ENCODE results near the gene MPL. TPM values are rescaled to one million over a fixed set of nuclear protein-coding genes. Genes with fewer than 3 reads are reported as not detected.

The MPL gene
- total RNA-seq, 4 donors from 2014 or later, result not detected

DNA sequence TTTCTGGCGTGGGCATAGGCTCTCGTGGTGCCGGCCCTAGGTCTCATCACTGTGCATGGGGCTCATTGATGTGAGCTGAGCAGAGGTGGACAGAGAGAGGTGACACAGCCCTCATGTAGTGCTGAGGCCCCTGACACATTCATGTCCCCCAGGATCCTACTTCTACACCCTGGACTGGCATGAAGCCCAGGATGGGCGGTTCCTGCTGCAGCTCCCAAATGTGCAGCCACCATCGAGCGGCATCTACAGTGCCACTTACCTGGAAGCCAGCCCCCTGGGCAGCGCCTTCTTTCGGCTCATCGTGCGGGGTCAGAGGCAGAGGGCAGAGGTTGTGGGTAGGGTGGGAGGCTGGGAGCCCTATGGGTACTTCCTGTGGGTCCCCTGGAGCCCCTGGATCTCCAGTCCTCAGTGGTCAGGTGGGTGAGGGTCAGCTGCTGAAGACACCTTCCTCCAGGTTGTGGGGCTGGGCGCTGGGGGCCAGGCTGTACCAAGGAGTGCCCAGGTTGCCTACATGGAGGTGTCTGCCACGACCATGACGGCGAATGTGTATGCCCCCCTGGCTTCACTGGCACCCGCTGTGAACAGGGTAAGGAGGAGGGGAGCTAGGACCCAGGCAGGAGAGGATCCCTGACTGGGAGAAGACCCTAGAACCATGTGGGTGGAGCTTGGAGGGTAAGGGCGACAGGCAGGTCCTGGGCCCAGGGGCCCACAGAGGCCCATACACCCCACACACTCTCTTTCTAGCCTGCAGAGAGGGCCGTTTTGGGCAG, 30.7 kb upstream of the MPL start:
- TF ChIP-seq POLR2AphosphoS5 (IDR thresholded peaks at IDR 0.05), result no peak
- no peak for TF ChIP-seq EP300 (IDR thresholded peaks at IDR 0.05)
- no peak for TF ChIP-seq CTCF (IDR thresholded peaks at IDR 0.05)
- no peak for TF ChIP-seq POLR2A (IDR thresholded peaks at IDR 0.05)
- DNase-seq (ENCODE audit: low spot score in 2 of 2), result peak in 1 of 2 donors; percentile 58
- no peaks in the 10 kb centered on the region for H3K9me3 ChIP-seq
- no peak overlapping the region for H3K4me3 ChIP-seq
- 65% methylated on average over 15 of the region's 17 CpGs for WGBS
- H3K27ac ChIP-seq, result no peak overlapping the region
- H3K4me1 ChIP-seq, result peaks cover 9% of the 10 kb centered on the region
- no peaks in the 10 kb centered on the region for H3K27me3 ChIP-seq
- H3K36me3 ChIP-seq, result no peaks in the 10 kb centered on the region

DNA sequence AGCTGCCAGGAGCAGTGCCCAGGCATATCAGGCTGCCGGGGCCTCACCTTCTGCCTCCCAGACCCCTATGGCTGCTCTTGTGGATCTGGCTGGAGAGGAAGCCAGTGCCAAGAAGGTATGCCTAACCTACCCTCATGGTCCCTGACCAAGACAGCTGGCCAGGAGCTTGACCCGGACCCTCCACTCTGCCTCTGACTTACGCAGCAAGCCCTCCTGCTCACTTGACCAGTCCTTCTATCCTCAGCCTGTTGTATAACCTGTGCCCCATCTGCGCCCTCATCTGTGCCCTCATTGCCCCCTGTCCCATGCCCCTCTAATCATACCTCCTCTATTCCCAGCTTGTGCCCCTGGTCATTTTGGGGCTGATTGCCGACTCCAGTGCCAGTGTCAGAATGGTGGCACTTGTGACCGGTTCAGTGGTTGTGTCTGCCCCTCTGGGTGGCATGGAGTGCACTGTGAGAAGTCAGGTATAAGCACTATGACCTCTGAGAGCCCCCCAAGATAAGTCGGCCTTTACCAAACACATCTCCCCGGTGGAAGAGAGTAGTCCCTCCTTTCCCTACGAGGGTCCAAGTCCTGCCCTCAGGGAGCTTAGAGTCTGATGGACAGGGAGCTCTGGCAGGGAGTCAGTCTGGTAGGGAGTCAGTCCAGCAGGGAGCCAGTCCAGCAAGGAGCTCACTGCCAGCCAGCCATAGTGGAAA, 30.0 kb upstream of the MPL start:
- Histone ChIP-seq H3K9me3 (no peaks in the 10 kb centered on the region), H3K4me3 (no peak overlapping the region), H3K36me3 (no peaks in the 10 kb centered on the region), H3K27ac (no peak overlapping the region), H3K4me1 (peaks cover 9% of the 10 kb centered on the region), H3K27me3 (no peaks in the 10 kb centered on the region)
- 92% methylated on average over 6 of the region's 9 CpGs for WGBS
- peak in 1 of 2 donors; percentile 37 for DNase-seq (ENCODE audit: low spot score in 2 of 2)
- TF ChIP-seq EP300 (IDR thresholded peaks at IDR 0.05) (no peak), POLR2AphosphoS5 (IDR thresholded peaks at IDR 0.05) (no peak), CTCF (IDR thresholded peaks at IDR 0.05) (no peak), POLR2A (IDR thresholded peaks at IDR 0.05) (no peak)

- TF ChIP-seq POLR2A (IDR thresholded peaks at IDR 0.05), result no peak
- no peak for TF ChIP-seq CTCF (IDR thresholded peaks at IDR 0.05)
- no peak for TF ChIP-seq POLR2AphosphoS5 (IDR thresholded peaks at IDR 0.05)
- TF ChIP-seq EP300 (IDR thresholded peaks at IDR 0.05), result no peak
- Histone ChIP-seq H3K4me1 (peaks cover 4% of the 10 kb centered on the region), H3K27me3 (no peaks in the 10 kb centered on the region), H3K9me3 (no peaks in the 10 kb centered on the region), H3K4me3 (no peak overlapping the region), H3K27ac (no peak overlapping the region), H3K36me3 (no peaks in the 10 kb centered on the region)
- WGBS, result 92% methylated on average over 14 of the region's 20 CpGs
- peak in 1 of 2 donors; percentile 31 for DNase-seq (ENCODE audit: low spot score in 2 of 2)
Observed at GRCh38 chr1:43308635-43309404, 28.8 kb upstream of the MPL start.

GRCh38 chr1:43309405-43310025, 28.1 kb upstream of the MPL start:
- TF ChIP-seq POLR2A (IDR thresholded peaks at IDR 0.05) (no peak), EP300 (IDR thresholded peaks at IDR 0.05) (no peak), POLR2AphosphoS5 (IDR thresholded peaks at IDR 0.05) (no peak), CTCF (IDR thresholded peaks at IDR 0.05) (no peak)
- Histone ChIP-seq H3K4me1 (no peaks in the 10 kb centered on the region), H3K36me3 (no peaks in the 10 kb centered on the region), H3K27ac (no peak overlapping the region), H3K4me3 (no peak overlapping the region), H3K9me3 (no peaks in the 10 kb centered on the region), H3K27me3 (no peaks in the 10 kb centered on the region)
- 90% methylated on average over 12 of the region's 13 CpGs for whole genome bisulfite sequencing
- DNase-seq (ENCODE audit: low spot score in 2 of 2), result no peak
